IPS-18a (cell line): ENCODE results near the gene FLAD1.

Source experiments
- H3K27ac ChIP-seq: one replicate; pipeline ENCODE4 v1.5.1; 2013; ENCODE audit warnings: low read length
- H3K27me3 ChIP-seq: one replicate; pipeline ENCODE4 v1.6.1; 2013; ENCODE audit warnings: mild to moderate bottlenecking, low read length; ENCODE audit not compliant: control insufficient read depth, insufficient read depth
- H3K36me3 ChIP-seq: one replicate; pipeline ENCODE4 v1.6.1; 2013; ENCODE audit warnings: low read depth, low read length; ENCODE audit not compliant: control insufficient read depth
- H3K4me1 ChIP-seq: one replicate; pipeline ENCODE4 v1.6.1; 2013; ENCODE audit warnings: low read depth, low read length; ENCODE audit not compliant: control insufficient read depth
- H3K4me3 ChIP-seq: one replicate; pipeline ENCODE4 v1.5.1; 2013; ENCODE audit warnings: low read length
- H3K9ac ChIP-seq: one replicate; pipeline ENCODE4 v1.6.1; 2013; ENCODE audit warnings: mild to moderate bottlenecking, low read length, moderate library complexity
- H3K9me3 ChIP-seq: one replicate; pipeline ENCODE4 v1.6.1; 2013; ENCODE audit warnings: low read depth, low read length; ENCODE audit not compliant: control insufficient read depth

The FLAD1 gene

DNA sequence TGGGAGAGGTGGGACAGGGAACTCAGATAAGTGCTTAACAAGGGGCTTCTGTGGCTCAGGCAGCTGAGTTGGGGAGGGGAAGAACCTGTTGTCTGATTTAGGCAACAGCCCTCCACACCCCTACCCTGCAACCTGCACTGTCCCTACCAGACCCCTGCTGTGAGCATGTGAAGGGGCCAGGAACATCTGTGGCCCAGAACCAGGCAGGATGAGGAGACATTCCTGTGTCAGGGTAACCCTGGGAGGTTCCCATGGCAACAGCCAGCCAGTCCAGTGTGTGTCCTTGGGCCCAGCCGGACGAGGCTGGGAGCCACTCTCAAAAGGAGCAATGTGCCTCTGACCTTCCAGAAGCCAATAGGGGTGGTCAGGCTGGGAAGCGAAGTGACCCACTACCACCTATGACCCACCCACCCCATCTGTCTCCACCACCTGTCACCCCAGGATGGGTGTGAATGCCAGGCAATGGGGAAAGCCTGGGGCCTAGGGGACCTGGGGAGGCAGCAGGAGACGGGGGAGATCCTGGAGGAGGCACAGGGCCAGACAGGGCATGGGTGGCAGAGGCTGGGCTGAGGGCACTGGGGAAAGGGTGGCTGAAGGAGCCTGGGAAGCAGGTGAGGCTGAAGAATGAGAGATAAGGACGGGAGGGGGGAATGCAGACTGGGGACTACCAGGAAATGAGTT, 41.7 kb upstream of the FLAD1 start:
- no peak overlapping the region for H3K4me3 ChIP-seq
- no peaks in the 10 kb centered on the region for H3K9me3 ChIP-seq
- H3K36me3 ChIP-seq, result no peaks in the 10 kb centered on the region
- no peak overlapping the region for H3K9ac ChIP-seq
- no peaks in the 10 kb centered on the region for H3K27me3 ChIP-seq
- no peak overlapping the region for H3K27ac ChIP-seq
- H3K4me1 ChIP-seq, result peaks cover 12% of the 10 kb centered on the region

DNA sequence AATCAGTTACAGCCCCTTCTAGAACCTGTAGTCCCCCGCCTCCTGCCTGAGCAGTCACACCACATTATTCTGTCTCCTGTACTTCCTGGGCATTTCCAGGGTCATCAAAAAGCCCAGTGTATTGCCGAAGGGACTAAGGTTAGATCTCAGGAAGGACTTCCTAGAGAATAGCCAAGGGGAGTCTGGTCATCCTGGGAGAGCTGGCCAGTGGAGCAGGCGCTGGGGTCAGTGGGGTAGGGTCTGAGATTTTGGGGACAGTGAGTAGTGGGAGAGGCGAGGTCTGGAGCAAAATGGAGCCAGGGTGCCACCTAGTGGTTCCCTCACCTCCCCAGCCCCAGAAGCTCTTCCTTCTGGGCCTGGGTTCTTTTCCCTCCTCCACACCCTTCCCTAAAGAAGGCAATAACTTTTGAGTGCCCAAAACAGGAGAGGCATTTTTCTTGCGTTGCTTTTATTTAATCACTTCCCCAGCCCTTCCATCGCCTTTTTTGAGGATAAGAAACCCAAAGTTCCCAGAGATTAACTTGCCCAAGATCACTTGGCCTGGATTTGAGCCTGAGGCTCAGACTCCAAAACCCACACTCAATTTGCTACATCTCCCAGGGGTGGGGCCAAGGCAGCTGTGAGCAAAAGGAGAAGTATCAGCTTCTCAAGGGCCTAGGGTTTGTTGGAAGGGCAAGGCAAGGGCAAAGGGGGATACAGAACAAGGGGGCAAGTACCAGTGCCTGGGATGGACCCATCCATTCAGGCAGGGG, 39.3 kb upstream of the FLAD1 start:
- H3K9ac ChIP-seq, result no peak overlapping the region
- H3K36me3 ChIP-seq, result no peaks in the 10 kb centered on the region
- no peak overlapping the region for H3K4me3 ChIP-seq
- no peaks in the 10 kb centered on the region for H3K9me3 ChIP-seq
- H3K4me1 ChIP-seq, result peaks cover 6% of the 10 kb centered on the region
- no peak overlapping the region for H3K27ac ChIP-seq
- no peaks in the 10 kb centered on the region for H3K27me3 ChIP-seq

DNA sequence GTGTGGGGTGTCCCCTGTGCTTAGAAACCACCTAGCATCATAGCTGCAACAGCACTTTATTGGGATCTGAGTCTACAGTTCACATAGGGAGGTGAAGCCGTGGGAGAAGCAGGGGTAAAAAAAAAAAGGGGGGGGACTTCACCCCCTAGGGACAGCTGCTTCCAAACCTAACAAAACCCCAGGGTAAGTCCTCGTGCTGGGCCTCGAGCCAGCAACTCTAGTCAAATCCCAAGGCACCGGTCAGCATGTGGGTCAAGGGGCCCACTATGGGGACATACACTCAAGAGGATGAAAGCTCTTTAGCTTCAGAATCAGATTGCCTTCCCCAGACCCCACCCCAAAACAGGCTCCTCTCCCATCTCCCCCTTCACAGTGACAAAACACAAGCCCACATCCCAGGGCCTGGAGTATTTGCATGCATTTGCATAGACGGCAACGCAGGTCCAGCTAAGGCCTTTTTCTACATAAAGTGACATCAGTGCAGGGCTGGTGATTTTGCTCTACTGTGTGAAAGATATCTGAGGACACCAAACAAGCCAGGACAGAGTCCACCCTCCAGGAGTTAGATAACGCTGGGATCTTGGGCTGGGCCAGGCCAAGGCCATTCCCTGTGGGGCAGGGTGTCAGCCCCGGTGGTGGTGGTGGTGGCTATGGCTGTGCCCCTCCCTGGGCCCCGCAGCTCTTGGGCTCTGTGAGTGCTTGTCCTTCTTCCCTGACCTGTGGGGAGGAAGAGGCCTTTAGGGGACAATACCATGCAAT, 38.6 kb upstream of the FLAD1 start:
- Histone ChIP-seq H3K36me3 (no peaks in the 10 kb centered on the region), H3K9me3 (no peaks in the 10 kb centered on the region), H3K9ac (no peak overlapping the region), H3K27me3 (no peaks in the 10 kb centered on the region), H3K4me3 (no peak overlapping the region), H3K4me1 (peaks cover 6% of the 10 kb centered on the region), H3K27ac (no peak overlapping the region)

DNA sequence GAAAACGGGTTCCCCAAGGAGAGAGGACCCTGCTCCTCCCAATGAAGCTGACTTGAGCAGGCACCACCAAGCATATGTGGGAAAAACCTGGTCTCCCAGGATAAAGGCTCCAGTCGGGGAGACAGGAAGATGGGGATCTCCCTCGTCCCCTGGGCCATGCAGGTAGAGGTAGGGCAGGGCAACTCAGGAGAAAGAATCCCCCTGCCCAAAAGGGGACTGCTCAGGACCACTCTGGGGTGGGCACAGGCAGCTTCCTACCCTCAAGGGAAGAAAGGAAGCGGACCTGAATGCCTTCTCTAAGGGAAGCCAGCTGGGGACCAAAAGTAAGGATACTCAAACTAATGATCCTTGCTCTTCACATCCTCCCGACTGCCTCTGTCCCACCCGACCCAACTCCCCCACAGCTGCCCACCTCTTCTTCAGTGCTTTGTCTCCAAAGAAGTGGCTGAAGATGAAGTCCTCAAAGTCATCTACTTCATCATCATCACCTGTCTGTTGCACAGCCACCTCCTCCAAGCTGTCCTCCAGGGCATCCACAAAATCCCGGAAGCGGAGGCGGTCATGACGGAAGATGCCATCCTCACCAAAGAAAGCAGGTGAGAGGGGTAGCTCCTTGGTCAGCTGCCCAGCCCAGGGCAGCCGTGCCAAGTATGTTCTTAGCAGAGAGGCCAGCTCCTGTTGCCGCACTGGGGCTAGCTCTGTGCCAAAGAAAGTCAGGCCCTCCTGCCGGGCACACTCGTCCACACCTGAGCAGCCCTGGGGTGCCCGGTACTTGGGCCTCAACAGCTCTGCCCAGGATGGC, 37.8 kb upstream of the FLAD1 start:
- H3K4me1 ChIP-seq, result peaks cover 3% of the 10 kb centered on the region
- H3K9me3 ChIP-seq, result no peaks in the 10 kb centered on the region
- H3K27ac ChIP-seq, result no peak overlapping the region
- no peak overlapping the region for H3K4me3 ChIP-seq
- H3K27me3 ChIP-seq, result no peaks in the 10 kb centered on the region
- H3K9ac ChIP-seq, result no peak overlapping the region
- H3K36me3 ChIP-seq, result no peaks in the 10 kb centered on the region

- H3K9me3 ChIP-seq, result no peaks in the 10 kb centered on the region
- no peaks in the 10 kb centered on the region for H3K27me3 ChIP-seq
- H3K4me1 ChIP-seq, result no peaks in the 10 kb centered on the region
- H3K4me3 ChIP-seq, result no peak overlapping the region
- no peak overlapping the region for H3K9ac ChIP-seq
- H3K36me3 ChIP-seq, result peaks cover 2% of the 10 kb centered on the region
- H3K27ac ChIP-seq, result no peak overlapping the region
These were observed 36.9 kb upstream of the FLAD1 start for GRCh38 chr1:154945962-154946850.

- H3K4me1 ChIP-seq, result no peaks in the 10 kb centered on the region
- no peak overlapping the region for H3K9ac ChIP-seq
- no peak overlapping the region for H3K27ac ChIP-seq
- H3K4me3 ChIP-seq, result no peak overlapping the region
- H3K36me3 ChIP-seq, result peaks cover 3% of the 10 kb centered on the region
- H3K27me3 ChIP-seq, result no peaks in the 10 kb centered on the region
- H3K9me3 ChIP-seq, result no peaks in the 10 kb centered on the region
These were observed 35.1 kb upstream of the FLAD1 start for GRCh38 chr1:154948079-154948478.

DNA sequence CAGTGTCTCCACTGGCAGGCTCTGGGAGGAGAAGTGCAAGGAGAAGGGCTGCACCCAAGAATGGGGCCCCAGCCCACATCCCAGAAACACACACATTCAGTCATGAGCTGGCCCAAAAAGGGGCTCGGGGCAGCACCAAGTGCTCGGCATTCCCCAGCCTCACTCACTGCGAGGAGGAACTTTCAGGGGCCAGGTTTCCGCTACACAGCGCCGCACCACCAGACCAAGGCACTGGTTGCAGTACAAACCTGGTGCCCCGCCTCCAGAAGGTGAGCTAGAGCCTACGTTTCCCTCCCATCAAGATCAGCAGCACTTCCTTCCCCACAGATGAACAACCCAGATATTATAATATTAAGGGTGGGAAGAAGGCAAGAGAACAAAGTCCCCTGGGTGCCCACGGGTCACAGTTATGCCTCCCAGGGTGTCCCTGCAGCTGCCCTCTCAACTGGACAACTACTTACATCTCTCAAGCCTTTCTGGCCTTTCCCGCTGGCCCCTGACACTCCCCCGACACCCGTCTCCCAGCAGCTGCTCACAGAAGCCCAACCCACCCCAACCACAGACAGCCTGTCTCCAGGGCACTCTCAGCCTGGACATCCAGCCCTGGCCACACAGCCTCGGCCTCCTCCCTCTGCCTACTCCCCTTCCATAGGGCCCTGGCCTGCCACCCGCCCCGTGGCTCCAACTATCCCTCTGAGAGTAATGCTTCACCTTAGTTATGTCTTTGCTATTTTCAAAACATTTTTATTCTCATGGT, 31.1 kb upstream of the FLAD1 start:
- Histone ChIP-seq H3K36me3 (peaks cover 3% of the 10 kb centered on the region), H3K4me1 (peaks cover 22% of the 10 kb centered on the region), H3K9ac (no peak overlapping the region), H3K4me3 (no peak overlapping the region), H3K27ac (no peak overlapping the region), H3K9me3 (no peaks in the 10 kb centered on the region), H3K27me3 (no peaks in the 10 kb centered on the region)

- no peak overlapping the region for H3K27ac ChIP-seq
- H3K9ac ChIP-seq, result no peak overlapping the region
- no peaks in the 10 kb centered on the region for H3K27me3 ChIP-seq
- no peak overlapping the region for H3K4me3 ChIP-seq
- H3K9me3 ChIP-seq, result no peaks in the 10 kb centered on the region
- H3K4me1 ChIP-seq, result peaks cover 23% of the 10 kb centered on the region
- H3K36me3 ChIP-seq, result peaks cover 3% of the 10 kb centered on the region
These were observed 30.5 kb upstream of the FLAD1 start for GRCh38 chr1:154952664-154953063.

DNA sequence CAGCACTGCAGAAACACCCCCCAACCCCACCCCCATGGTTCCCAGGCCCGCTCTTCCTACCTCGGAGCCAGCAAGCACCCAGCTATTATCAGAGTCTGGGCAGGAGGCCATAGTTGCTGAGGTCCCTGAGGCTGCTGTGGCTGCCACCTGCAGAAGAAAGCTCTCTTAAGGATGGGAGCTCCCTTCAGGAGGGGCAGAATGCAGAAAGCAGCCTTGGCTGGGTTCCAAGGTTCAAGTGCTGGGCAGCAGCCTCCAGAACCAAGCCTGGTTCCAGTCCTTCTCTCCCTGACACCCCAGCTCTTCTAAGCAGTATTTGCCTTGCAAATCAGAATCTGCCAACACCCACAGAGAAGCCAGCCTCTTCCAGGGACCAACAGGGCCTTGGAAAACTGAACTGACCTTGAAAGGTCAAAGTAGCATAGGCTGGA, 29.5 kb upstream of the FLAD1 start:
- Histone ChIP-seq H3K9me3 (no peaks in the 10 kb centered on the region), H3K9ac (no peak overlapping the region), H3K4me1 (peaks cover 23% of the 10 kb centered on the region)

DNA sequence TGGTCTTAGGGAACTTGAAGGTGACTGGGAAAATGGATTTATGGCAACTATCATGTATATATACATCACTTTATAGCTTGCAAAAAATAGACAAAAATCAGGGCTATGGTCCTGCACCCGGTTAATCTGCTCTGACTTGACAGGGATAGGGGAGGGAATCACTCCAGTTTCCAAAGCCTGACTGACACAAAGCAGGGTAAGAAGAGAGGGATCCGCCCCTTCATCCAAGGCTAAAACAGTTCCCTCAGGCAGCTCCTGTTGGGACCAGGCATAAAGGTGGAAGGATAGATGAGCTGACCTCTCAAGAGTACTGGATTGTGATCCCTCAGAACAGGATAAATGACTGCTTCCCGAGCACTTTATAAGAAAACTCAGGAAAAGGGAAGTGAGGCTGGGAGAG, 28.6 kb upstream of the FLAD1 start:
- peaks cover 9% of the 10 kb centered on the region for H3K36me3 ChIP-seq
- H3K9ac ChIP-seq, result peak overlapping the region; percentile 80
- peak overlapping the region; percentile 70 for H3K4me3 ChIP-seq

More for the DNA sequence above, 29.5 kb upstream of the FLAD1 start:
- H3K36me3 ChIP-seq, result peaks cover 6% of the 10 kb centered on the region
- H3K4me3 ChIP-seq, result no peak overlapping the region
- no peak overlapping the region for H3K27ac ChIP-seq
- H3K27me3 ChIP-seq, result no peaks in the 10 kb centered on the region

More for the DNA sequence above, 28.6 kb upstream of the FLAD1 start:
- no peaks in the 10 kb centered on the region for H3K9me3 ChIP-seq
- no peaks in the 10 kb centered on the region for H3K27me3 ChIP-seq
- peaks cover 23% of the 10 kb centered on the region for H3K4me1 ChIP-seq
- no peak overlapping the region for H3K27ac ChIP-seq
